ENCODE measurements around the gene FKBP15. TPM values are rescaled to one million over a fixed set of nuclear protein-coding genes. Genes with fewer than 3 reads are reported as not detected.

Gene FKBP15
- 17.5 to 18.4 TPM (median 17.8 TPM) in 5 replicates for total RNA-seq (2022; extraction: Qiagen RNA extraction; ENCODE audit: low read depth)

GRCh38 chr9:113221003-113221799, at the start of gene FKBP15, which contains the start of gene SLC31A1:
TSS of gene FKBP15 (minus strand) at chr9:113221277. CDS start at chr9:113221243, 34 bp downstream.
TSS of gene SLC31A1 (plus strand) at chr9:113221544. CDS start at chr9:113256149, 34,605 bp downstream.

GRCh38 chr9:113150670-113151611, 70.1 kb downstream of the FKBP15 start, which contains the start of gene SLC31A2:
TSS of gene SLC31A2 (plus strand) at chr9:113151007. CDS start at chr9:113151075, 68 bp downstream.

Other genes starting within 250 kb of the FKBP15 start
- gene ZNF883, start 209.1 kb downstream of the FKBP15 start, total RNA-seq (2022; extraction: Qiagen RNA extraction; ENCODE audit: low read depth), result 0.74 to 1.1 TPM (median 0.83 TPM) in 5 replicates
- 0.86 to 1.9 TPM (median 1.8 TPM) in 5 replicates for gene ZFP37, start 164.6 kb downstream of the FKBP15 start, total RNA-seq (2022; extraction: Qiagen RNA extraction; ENCODE audit: low read depth)
- gene SLC31A2, start 70.3 kb downstream of the FKBP15 start, total RNA-seq (2022; extraction: Qiagen RNA extraction; ENCODE audit: low read depth), result 6.4 to 7.7 TPM (median 7.1 TPM) in 5 replicates
- 17.9 to 23.9 TPM (median 22.0 TPM) in 5 replicates for gene SLC31A1, start 267 bp upstream of the FKBP15 start, total RNA-seq (2022; extraction: Qiagen RNA extraction; ENCODE audit: low read depth)
- gene CDC26, start 54.3 kb upstream of the FKBP15 start, total RNA-seq (2022; extraction: Qiagen RNA extraction; ENCODE audit: low read depth), result 43.0 to 67.2 TPM (median 45.6 TPM) in 5 replicates
- gene PRPF4, start 54.4 kb upstream of the FKBP15 start, total RNA-seq (2022; extraction: Qiagen RNA extraction; ENCODE audit: low read depth), result 54.5 to 61.0 TPM (median 57.9 TPM) in 5 replicates
- 0.09 to 0.15 TPM in 2 of 5 replicates, not detected in the others for gene RNF183, start 82.1 kb upstream of the FKBP15 start, total RNA-seq (2022; extraction: Qiagen RNA extraction; ENCODE audit: low read depth)
- 0.88 to 1.3 TPM (median 1.2 TPM) in 5 replicates for gene WDR31, start 119.0 kb upstream of the FKBP15 start, total RNA-seq (2022; extraction: Qiagen RNA extraction; ENCODE audit: low read depth)
- 0.03 to 0.22 TPM (median 0.06 TPM) in 4 of 5 replicates, not detected in the other for gene BSPRY, start 128.3 kb upstream of the FKBP15 start, total RNA-seq (2022; extraction: Qiagen RNA extraction; ENCODE audit: low read depth)
- 19.4 to 26.8 TPM (median 24.6 TPM) in 5 replicates for gene HDHD3, start 155.7 kb upstream of the FKBP15 start, total RNA-seq (2022; extraction: Qiagen RNA extraction; ENCODE audit: low read depth)
- gene ALAD, start 180.0 kb upstream of the FKBP15 start, total RNA-seq (2022; extraction: Qiagen RNA extraction; ENCODE audit: low read depth), result 13.1 to 16.7 TPM (median 14.7 TPM) in 5 replicates
- 104 to 127 TPM (median 112 TPM) in 5 replicates for gene POLE3, start 189.4 kb upstream of the FKBP15 start, total RNA-seq (2022; extraction: Qiagen RNA extraction; ENCODE audit: low read depth)
- gene C9orf43, start 189.5 kb upstream of the FKBP15 start, total RNA-seq (2022; extraction: Qiagen RNA extraction; ENCODE audit: low read depth), result 0.41 to 0.78 TPM (median 0.60 TPM) in 5 replicates
- gene RGS3, start 242.4 kb upstream of the FKBP15 start, total RNA-seq (2022; extraction: Qiagen RNA extraction; ENCODE audit: low read depth), result 24.6 to 25.9 TPM (median 25.1 TPM) in 5 replicates

Measured in A549 treated with RU486 at 1 μM for 4 hours (cell line).